Neutrophil (primary cell): ENCODE results near the gene SIAE.
A peak's percentile ranks its signal among the peaks of the same experiment; 100 is the strongest.

Experiments
- H3K27ac ChIP-seq: fragments of 200-600 bp; sonication (generic); 2 replicates; pipeline ENCODE4 v1.5.1; 2016; ENCODE audit warnings: mild to moderate bottlenecking, moderate library complexity
- H3K27me3 ChIP-seq: fragments of 200-600 bp; sonication (generic); 2 replicates; pipeline ENCODE4 v1.6.0; 2016; ENCODE audit warnings: mild to moderate bottlenecking
- H3K36me3 ChIP-seq: fragments of 200-600 bp; sonication (generic); 2 replicates; pipeline ENCODE4 v1.5.1; 2017
- H3K4me1 ChIP-seq, 2 experiments: fragments of 200-600 bp in 1 of 2; sonication (generic) in 1 of 2; 1 replicate in 1 of 2; 2 replicates in 1 of 2; pipeline versions ENCODE4 v1.5.1 to v1.6.1; 2013 to 2016; ENCODE audit warnings: low read depth in 1 of 2, low read length in 1 of 2, mild to moderate bottlenecking in 1 of 2, moderate library complexity in 1 of 2; ENCODE audit not compliant: control insufficient read depth in 1 of 2, insufficient read depth in 1 of 2
- H3K4me3 ChIP-seq, 2 experiments: fragments of 200-600 bp in 1 of 2; sonication (generic) in 1 of 2; 1 replicate in 1 of 2; 2 replicates in 1 of 2; pipeline ENCODE4 v1.5.1; 2013 to 2016; ENCODE audit warnings: low read depth in 1 of 2, low read length in 1 of 2, mild to moderate bottlenecking in 1 of 2, moderate library complexity in 1 of 2
- H3K9me3 ChIP-seq: fragments of 200-600 bp; sonication (generic); 2 replicates; pipeline ENCODE4 v1.5.1; 2016
- CTCF ChIP-seq: fragments of 200-600 bp; sonication (generic); IDR thresholded peaks from 2 replicates; pipeline ENCODE4 v1.5.1; 2016; ENCODE audit warnings: antibody characterized with exemption

Gene SIAE

DNA sequence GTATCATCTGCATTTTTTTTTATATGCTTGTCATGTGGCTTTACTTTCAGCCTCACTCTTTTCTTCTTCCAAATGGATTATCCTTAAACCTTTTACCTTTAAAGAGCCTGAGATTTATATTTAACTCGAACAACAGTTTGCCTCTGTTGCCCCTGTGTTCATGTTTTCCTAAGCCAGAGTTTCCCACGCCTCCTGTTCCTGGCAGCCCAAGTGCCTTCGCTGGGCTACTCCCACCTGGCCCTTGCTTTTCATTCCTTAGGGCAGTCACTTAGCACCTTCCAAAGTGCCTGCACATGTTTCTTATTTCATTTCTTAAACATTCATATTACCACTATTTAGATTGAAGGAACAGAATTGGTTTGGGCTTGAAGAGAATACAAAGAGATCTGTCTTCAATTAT, 37.6 kb downstream of the SIAE start:
- Histone ChIP-seq H3K4me1 (no peaks in the 10 kb centered on the region), H3K27me3 (no peaks in the 10 kb centered on the region), H3K4me3 (no peak overlapping the region), H3K36me3 (peaks cover 83% of the 10 kb centered on the region), H3K9me3 (no peaks in the 10 kb centered on the region), H3K27ac (no peak overlapping the region)
- TF ChIP-seq CTCF: no peak

- Histone ChIP-seq H3K9me3 (no peaks in the 10 kb centered on the region), H3K27me3 (no peaks in the 10 kb centered on the region), H3K4me1 (no peaks in the 10 kb centered on the region), H3K27ac (no peak overlapping the region), H3K36me3 (peaks cover 94% of the 10 kb centered on the region), H3K4me3 (no peak overlapping the region)
- no peak for TF ChIP-seq CTCF
Measured at GRCh38 chr11:124633355-124633754, 40.2 kb downstream of the SIAE start.

DNA sequence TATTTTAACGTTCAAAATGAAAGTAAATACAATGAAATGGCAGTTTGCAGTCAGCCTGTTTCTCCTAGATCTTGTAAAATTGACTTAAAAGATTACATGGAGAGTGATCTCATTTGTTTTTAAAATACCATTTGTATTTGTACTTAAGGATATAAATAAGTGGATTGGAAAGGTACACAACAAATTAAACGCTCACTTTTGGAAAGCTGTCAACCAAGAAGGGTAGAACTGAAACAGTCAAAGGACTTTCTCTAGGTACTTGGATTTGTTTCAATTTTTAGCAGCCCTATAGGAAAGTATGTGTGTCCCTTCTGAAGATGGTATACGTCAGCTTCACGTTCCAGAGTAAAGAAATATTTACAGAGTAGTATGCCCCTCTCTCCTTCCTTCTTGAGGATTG, 43.6 kb downstream of the SIAE start:
- Histone ChIP-seq H3K9me3 (no peaks in the 10 kb centered on the region), H3K36me3 (peaks cover 74% of the 10 kb centered on the region), H3K27ac (no peak overlapping the region), H3K4me3 (no peak overlapping the region), H3K4me1 (peaks cover 18 to 20% of the 10 kb centered on the region in 2 experiments), H3K27me3 (no peaks in the 10 kb centered on the region)
- no peak for TF ChIP-seq CTCF

DNA sequence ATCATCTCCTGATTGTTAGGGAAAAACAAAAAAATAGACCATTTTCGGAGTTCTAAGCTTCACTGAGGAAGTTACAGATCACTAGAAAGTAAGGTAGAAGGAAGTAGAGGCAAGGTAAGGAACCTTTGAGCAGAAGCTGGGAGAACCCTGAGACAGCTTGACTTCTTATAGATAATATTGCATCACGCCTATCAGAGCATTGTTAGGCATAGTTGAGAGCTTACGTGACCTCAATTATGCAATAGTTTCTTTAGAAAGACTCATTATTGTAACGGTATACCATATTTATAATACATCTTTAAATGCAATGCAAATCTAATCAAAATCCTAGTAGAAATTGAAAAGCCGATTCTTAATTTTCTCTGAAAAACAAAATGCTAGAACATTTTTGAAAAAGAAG, 46.0 kb downstream of the SIAE start:
- Histone ChIP-seq H3K4me1 (peaks cover 35 to 38% of the 10 kb centered on the region in 2 experiments), H3K4me3 (no peak overlapping the region), H3K27ac (peak overlapping the region; percentile 46), H3K27me3 (no peaks in the 10 kb centered on the region), H3K9me3 (no peaks in the 10 kb centered on the region), H3K36me3 (peaks cover 52% of the 10 kb centered on the region)
- TF ChIP-seq CTCF: no peak

GRCh38 chr11:124625504-124626168, 47.9 kb downstream of the SIAE start:
- H3K36me3 ChIP-seq: peaks cover 33% of the 10 kb centered on the region
- H3K9me3 ChIP-seq: no peaks in the 10 kb centered on the region
- peak overlapping the region; percentile 61 for H3K27ac ChIP-seq
- H3K4me1 ChIP-seq: peaks cover 41 to 43% of the 10 kb centered on the region in 2 experiments
- peaks cover 6% of the 10 kb centered on the region for H3K27me3 ChIP-seq
- no peak for TF ChIP-seq CTCF
- no peak overlapping the region for H3K4me3 ChIP-seq
